ENCODE results near the gene COPZ1.

Gene COPZ1

GRCh38 chr12:54294152-54294952 lies 30.6 kb upstream of the COPZ1 start:
- peak; percentile 73 for DNase-seq
- Histone ChIP-seq H4K8ac (ENCODE audit: low read depth, low read length) (no peak overlapping the region), H2BK5ac (ENCODE audit: low read length) (no peak overlapping the region), H3K79me1 (ENCODE audit: low read length) (no peaks in the 10 kb centered on the region), H3K9ac (ENCODE audit: low read length) (no peak overlapping the region), H2AK5ac (ENCODE audit: low read length) (no peak overlapping the region), H2BK120ac (ENCODE audit: low read depth, low read length) (no peak overlapping the region), H3K4me3 (ENCODE audit: low read length) (no peak overlapping the region), H3K79me2 (ENCODE audit: control insufficient read depth, insufficient read depth, low read length) (no peaks in the 10 kb centered on the region), H3K18ac (ENCODE audit: low read length) (no peak overlapping the region), H3K4ac (ENCODE audit: low read depth, low read length) (no peak overlapping the region), H4K5ac (ENCODE audit: low read length) (no peak overlapping the region), H3K36me3 (ENCODE audit: control insufficient read depth, insufficient read depth, low read length) (no peaks in the 10 kb centered on the region), H3K56ac (ENCODE audit: low read length) (no peak overlapping the region), H2BK15ac (replicated peaks; ENCODE audit: low read depth) (no peak overlapping the region), H3K27me3 (ENCODE audit: insufficient read depth, low read length, poor library complexity) (no peaks in the 10 kb centered on the region), H3K27ac (ENCODE audit: low read depth, low read length) (no peak overlapping the region), H3K4me1 (ENCODE audit: control insufficient read depth, low read depth, low read length) (no peaks in the 10 kb centered on the region), H3K23ac (ENCODE audit: low read length) (no peak overlapping the region), H3K4me2 (ENCODE audit: low read length) (no peak overlapping the region)
- no CpG with 5 or more reads among the region's 9 CpGs for WGBS (ENCODE audit: extremely low coverage, insufficient coverage, low lambda C conversion rate)

DNA sequence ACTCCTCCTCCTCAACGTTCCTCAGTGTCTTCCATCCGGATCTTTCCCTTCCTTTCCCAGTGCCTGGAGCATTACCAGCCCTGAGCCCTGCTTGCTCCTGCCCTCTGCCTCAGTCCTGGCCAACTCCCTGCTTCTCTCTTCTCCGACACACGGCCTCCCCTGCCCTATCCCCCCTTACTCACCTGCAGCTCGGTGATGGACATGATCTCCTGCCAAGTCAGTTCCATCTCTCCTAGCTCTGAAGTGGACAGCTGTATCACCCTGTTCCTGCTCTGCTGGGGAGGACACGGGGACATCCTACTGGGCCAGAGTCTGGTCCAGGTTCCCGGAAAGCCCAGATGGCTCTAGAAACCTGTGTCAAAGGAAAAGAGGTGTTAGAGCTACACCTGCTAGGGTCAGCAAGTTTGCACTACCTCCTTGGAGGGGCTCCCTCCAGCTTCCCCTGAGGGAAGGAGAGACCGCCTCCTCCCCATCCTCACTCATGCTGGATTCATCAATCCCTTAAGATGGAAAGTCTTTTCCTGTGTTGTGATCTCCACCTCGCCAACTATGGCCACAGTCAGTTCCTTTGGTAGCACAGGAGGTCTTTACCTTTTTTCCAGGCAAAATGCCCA lies 29.9 kb upstream of the COPZ1 start:
- Histone ChIP-seq H2BK5ac (ENCODE audit: low read length) (no peak overlapping the region), H3K4me1 (ENCODE audit: control insufficient read depth, low read depth, low read length) (peaks cover 3% of the 10 kb centered on the region), H2AK5ac (ENCODE audit: low read length) (no peak overlapping the region), H3K56ac (ENCODE audit: low read length) (no peak overlapping the region), H3K27me3 (ENCODE audit: insufficient read depth, low read length, poor library complexity) (no peaks in the 10 kb centered on the region), H3K4ac (ENCODE audit: low read depth, low read length) (no peak overlapping the region), H3K23ac (ENCODE audit: low read length) (no peak overlapping the region), H2BK15ac (replicated peaks; ENCODE audit: low read depth) (no peak overlapping the region), H4K8ac (ENCODE audit: low read depth, low read length) (no peak overlapping the region), H4K5ac (ENCODE audit: low read length) (no peak overlapping the region), H3K79me1 (ENCODE audit: low read length) (no peaks in the 10 kb centered on the region), H3K4me2 (ENCODE audit: low read length) (no peak overlapping the region), H3K36me3 (ENCODE audit: control insufficient read depth, insufficient read depth, low read length) (no peaks in the 10 kb centered on the region), H3K4me3 (ENCODE audit: low read length) (no peak overlapping the region), H2BK120ac (ENCODE audit: low read depth, low read length) (no peak overlapping the region), H3K18ac (ENCODE audit: low read length) (no peak overlapping the region), H3K79me2 (ENCODE audit: control insufficient read depth, insufficient read depth, low read length) (no peaks in the 10 kb centered on the region), H3K9ac (ENCODE audit: low read length) (no peak overlapping the region), H3K27ac (ENCODE audit: low read depth, low read length) (no peak overlapping the region)
- WGBS (ENCODE audit: extremely low coverage, insufficient coverage, low lambda C conversion rate): no CpG with 5 or more reads among the region's 9 CpGs
- no peak for DNase-seq

DNA sequence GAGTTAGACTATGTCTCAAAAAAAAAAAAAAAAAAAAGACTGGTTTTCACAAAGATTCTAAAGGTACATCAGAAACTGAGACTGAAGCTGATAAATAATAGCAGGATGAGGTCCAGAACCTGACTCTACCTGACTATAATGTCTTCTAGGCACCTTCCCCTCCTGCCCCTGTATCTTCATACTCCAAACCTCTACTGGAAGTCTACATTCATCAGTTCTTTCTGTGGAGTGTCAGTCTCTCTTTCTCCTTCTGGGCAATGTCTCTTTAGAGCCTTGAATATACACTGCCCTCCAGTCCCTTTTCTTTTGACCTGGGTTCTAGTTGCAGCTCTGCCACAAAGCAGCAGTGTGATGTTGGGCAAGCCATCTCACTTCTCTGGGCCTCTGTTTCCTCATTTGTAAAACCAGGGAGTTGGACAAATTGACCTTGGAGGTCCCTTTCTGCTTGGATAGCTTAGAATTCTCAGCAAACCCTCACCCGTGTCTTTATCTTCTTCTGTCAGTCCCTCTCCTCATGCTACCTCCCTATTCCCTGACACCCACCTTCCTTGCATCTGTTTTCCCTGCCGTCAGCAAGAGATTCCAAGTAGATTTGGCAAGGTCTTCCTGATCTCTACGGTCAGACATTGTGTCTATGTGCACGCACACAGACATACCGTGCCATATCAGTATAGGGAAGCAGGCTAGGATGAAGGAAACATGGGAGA lies 28.4 kb upstream of the COPZ1 start:
- H3K23ac ChIP-seq (ENCODE audit: low read length): no peak overlapping the region
- no peaks in the 10 kb centered on the region for H3K27me3 ChIP-seq (ENCODE audit: insufficient read depth, low read length, poor library complexity)
- H4K5ac ChIP-seq (ENCODE audit: low read length): no peak overlapping the region
- H2AK5ac ChIP-seq (ENCODE audit: low read length): no peak overlapping the region
- H3K4me3 ChIP-seq (ENCODE audit: low read length): no peak overlapping the region
- H2BK15ac ChIP-seq (replicated peaks; ENCODE audit: low read depth): no peak overlapping the region
- H3K79me2 ChIP-seq (ENCODE audit: control insufficient read depth, insufficient read depth, low read length): no peaks in the 10 kb centered on the region
- H3K4me1 ChIP-seq (ENCODE audit: control insufficient read depth, low read depth, low read length): peaks cover 12% of the 10 kb centered on the region
- H3K4me2 ChIP-seq (ENCODE audit: low read length): no peak overlapping the region
- WGBS (ENCODE audit: extremely low coverage, insufficient coverage, low lambda C conversion rate): no CpG with 5 or more reads among the region's 5 CpGs
- H3K18ac ChIP-seq (ENCODE audit: low read length): no peak overlapping the region
- no peak overlapping the region for H3K9ac ChIP-seq (ENCODE audit: low read length)
- H3K79me1 ChIP-seq (ENCODE audit: low read length): no peaks in the 10 kb centered on the region
- no peak overlapping the region for H3K56ac ChIP-seq (ENCODE audit: low read length)
- H4K8ac ChIP-seq (ENCODE audit: low read depth, low read length): no peak overlapping the region
- no peak overlapping the region for H2BK5ac ChIP-seq (ENCODE audit: low read length)
- H3K27ac ChIP-seq (ENCODE audit: low read depth, low read length): no peak overlapping the region
- H3K36me3 ChIP-seq (ENCODE audit: control insufficient read depth, insufficient read depth, low read length): no peaks in the 10 kb centered on the region
- DNase-seq: no peak
- H2BK120ac ChIP-seq (ENCODE audit: low read depth, low read length): no peak overlapping the region
- no peak overlapping the region for H3K4ac ChIP-seq (ENCODE audit: low read depth, low read length)

GRCh38 chr12:54298904-54299303 lies 26.0 kb upstream of the COPZ1 start:
- H2BK5ac ChIP-seq (ENCODE audit: low read length): no peak overlapping the region
- H3K27ac ChIP-seq (ENCODE audit: low read depth, low read length): no peak overlapping the region
- H3K56ac ChIP-seq (ENCODE audit: low read length): no peak overlapping the region
- H2BK120ac ChIP-seq (ENCODE audit: low read depth, low read length): no peak overlapping the region
- no CpG with 5 or more reads among the region's 5 CpGs for WGBS (ENCODE audit: extremely low coverage, insufficient coverage, low lambda C conversion rate)
- H3K4me3 ChIP-seq (ENCODE audit: low read length): no peak overlapping the region
- peaks cover 14% of the 10 kb centered on the region for H3K4me1 ChIP-seq (ENCODE audit: control insufficient read depth, low read depth, low read length)
- H3K27me3 ChIP-seq (ENCODE audit: insufficient read depth, low read length, poor library complexity): no peaks in the 10 kb centered on the region
- no peaks in the 10 kb centered on the region for H3K79me2 ChIP-seq (ENCODE audit: control insufficient read depth, insufficient read depth, low read length)
- no peak overlapping the region for H3K4me2 ChIP-seq (ENCODE audit: low read length)
- H3K18ac ChIP-seq (ENCODE audit: low read length): no peak overlapping the region
- no peaks in the 10 kb centered on the region for H3K36me3 ChIP-seq (ENCODE audit: control insufficient read depth, insufficient read depth, low read length)
- no peak overlapping the region for H4K5ac ChIP-seq (ENCODE audit: low read length)
- no peak overlapping the region for H3K9ac ChIP-seq (ENCODE audit: low read length)
- no peak overlapping the region for H4K8ac ChIP-seq (ENCODE audit: low read depth, low read length)
- H2BK15ac ChIP-seq (replicated peaks; ENCODE audit: low read depth): no peak overlapping the region
- no peak overlapping the region for H3K4ac ChIP-seq (ENCODE audit: low read depth, low read length)
- no peak for DNase-seq
- H3K23ac ChIP-seq (ENCODE audit: low read length): no peak overlapping the region
- H3K79me1 ChIP-seq (ENCODE audit: low read length): no peaks in the 10 kb centered on the region
- no peak overlapping the region for H2AK5ac ChIP-seq (ENCODE audit: low read length)

DNA sequence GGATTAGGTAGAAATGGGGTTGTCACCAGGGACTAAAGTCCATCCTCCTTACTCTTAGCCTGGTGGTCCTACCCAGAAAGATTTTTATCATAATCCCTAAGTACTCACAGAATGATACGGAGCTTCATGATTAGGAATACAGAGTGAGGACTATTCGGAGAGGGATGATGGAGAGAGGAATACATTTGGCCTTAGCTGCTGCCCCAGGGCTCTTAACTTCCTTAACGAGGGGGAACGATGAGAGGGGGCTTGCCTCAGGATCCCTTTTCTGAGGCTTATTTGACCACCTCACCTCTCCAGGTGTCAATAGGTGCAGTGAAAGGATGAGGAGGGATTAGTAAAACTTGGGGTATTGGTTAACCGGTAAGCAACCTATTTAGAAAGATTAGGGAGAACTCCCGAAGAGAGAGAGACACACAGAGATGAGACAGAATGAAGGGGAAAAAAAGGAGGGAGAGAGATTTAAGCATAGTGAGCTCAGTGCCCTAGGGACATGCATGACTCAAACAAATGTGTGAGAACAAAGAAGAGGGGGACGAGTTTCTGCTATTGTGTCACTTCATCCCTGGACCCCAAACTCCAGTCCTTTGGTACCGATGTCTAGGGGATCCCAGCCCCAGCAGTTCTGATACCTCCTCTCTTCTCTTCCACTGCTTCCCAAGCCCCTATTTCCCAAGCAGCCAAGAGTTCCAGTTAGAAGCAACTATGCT lies 25.3 kb upstream of the COPZ1 start:
- no peak overlapping the region for H3K18ac ChIP-seq (ENCODE audit: low read length)
- no peak overlapping the region for H3K4me3 ChIP-seq (ENCODE audit: low read length)
- no peak overlapping the region for H4K8ac ChIP-seq (ENCODE audit: low read depth, low read length)
- no peak overlapping the region for H2BK15ac ChIP-seq (replicated peaks; ENCODE audit: low read depth)
- H3K9ac ChIP-seq (ENCODE audit: low read length): peak overlapping the region; percentile 73
- no CpG with 5 or more reads among the region's 8 CpGs for WGBS (ENCODE audit: extremely low coverage, insufficient coverage, low lambda C conversion rate)
- no peak overlapping the region for H3K4ac ChIP-seq (ENCODE audit: low read depth, low read length)
- no peak overlapping the region for H4K5ac ChIP-seq (ENCODE audit: low read length)
- no peak overlapping the region for H3K27ac ChIP-seq (ENCODE audit: low read depth, low read length)
- peak overlapping the region; percentile 79 for H2AK5ac ChIP-seq (ENCODE audit: low read length)
- no peak for DNase-seq
- peak overlapping the region; percentile 36 for H3K23ac ChIP-seq (ENCODE audit: low read length)
- H3K79me1 ChIP-seq (ENCODE audit: low read length): no peaks in the 10 kb centered on the region
- no peak overlapping the region for H2BK120ac ChIP-seq (ENCODE audit: low read depth, low read length)
- no peak overlapping the region for H3K4me2 ChIP-seq (ENCODE audit: low read length)
- no peaks in the 10 kb centered on the region for H3K36me3 ChIP-seq (ENCODE audit: control insufficient read depth, insufficient read depth, low read length)
- no peaks in the 10 kb centered on the region for H3K27me3 ChIP-seq (ENCODE audit: insufficient read depth, low read length, poor library complexity)
- H3K79me2 ChIP-seq (ENCODE audit: control insufficient read depth, insufficient read depth, low read length): no peaks in the 10 kb centered on the region
- peaks cover 17% of the 10 kb centered on the region for H3K4me1 ChIP-seq (ENCODE audit: control insufficient read depth, low read depth, low read length)
- no peak overlapping the region for H2BK5ac ChIP-seq (ENCODE audit: low read length)
- peak overlapping the region; percentile 31 for H3K56ac ChIP-seq (ENCODE audit: low read length)
